Activated CD8-positive, alpha-beta memory T cell treated with anti-CD3 and anti-CD28 coated beads, Interleukin-2, amount 50 U/mL, for 48 hours (primary cell): ENCODE data around the gene STX11.

Source experiments
- DNase-seq: peaks from one replicate; pipeline ENCODE4 v3.0.0-alpha.2; 2020

STX11 gene

GRCh38 chr6:144143106-144143505 lies 7.2 kb upstream of the STX11 start:
- DNase-seq: no peak

GRCh38 chr6:144143878-144144277 lies 6.4 kb upstream of the STX11 start:
- DNase-seq: no peak

GRCh38 chr6:144144996-144145395 lies 5.3 kb upstream of the STX11 start:
- no peak for DNase-seq

GRCh38 chr6:144145541-144145940 lies 4.8 kb upstream of the STX11 start:
- no peak for DNase-seq

- DNase-seq: no peak
Measured at GRCh38 chr6:144148886-144149285, 1.4 kb upstream of the STX11 start.

DNA sequence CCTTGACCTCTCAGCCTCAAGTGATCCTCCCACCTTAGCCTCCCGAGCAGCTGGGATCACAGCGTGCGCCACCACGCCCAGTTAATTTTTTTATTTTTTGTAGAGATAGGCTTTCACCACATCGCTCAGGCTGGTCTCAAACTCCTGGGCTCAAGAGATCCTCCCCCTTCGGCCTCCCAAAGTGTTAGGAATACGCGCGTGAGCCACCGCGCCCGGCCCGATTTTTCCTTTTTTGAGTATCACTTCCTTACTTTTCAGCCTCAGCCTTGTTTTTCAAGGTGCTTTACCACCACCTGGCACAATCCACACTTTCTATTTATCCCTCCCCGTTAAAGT lies 791 bp upstream of the STX11 start:
- no peak for DNase-seq

GRCh38 chr6:144150710-144151657 lies 667 bp downstream of the STX11 start:
- peak; percentile 72 for DNase-seq

- no peak for DNase-seq
Measured at GRCh38 chr6:144152334-144152900, 2.1 kb downstream of the STX11 start.

GRCh38 chr6:144153260-144153659 lies 2.9 kb downstream of the STX11 start:
- DNase-seq: no peak

DNA sequence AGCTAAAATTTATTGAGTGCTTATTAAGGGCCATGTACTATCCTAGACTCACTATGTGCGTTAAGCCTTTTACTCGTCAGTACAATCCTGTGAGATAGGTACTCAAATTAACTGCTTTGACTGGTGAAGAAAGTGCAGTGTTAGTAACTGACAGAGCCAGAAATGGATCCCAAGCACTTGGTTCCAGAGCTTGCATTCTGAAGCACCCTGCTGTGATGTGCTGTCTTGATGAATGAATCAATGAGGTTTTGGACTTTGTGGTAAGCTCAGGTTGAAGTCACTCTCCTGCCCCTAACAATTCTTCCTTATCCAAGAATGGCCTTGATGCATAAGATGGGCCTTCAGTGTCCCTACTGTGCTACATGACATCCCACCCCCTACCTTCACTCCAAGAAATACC lies 3.7 kb downstream of the STX11 start:
- DNase-seq: no peak

DNA sequence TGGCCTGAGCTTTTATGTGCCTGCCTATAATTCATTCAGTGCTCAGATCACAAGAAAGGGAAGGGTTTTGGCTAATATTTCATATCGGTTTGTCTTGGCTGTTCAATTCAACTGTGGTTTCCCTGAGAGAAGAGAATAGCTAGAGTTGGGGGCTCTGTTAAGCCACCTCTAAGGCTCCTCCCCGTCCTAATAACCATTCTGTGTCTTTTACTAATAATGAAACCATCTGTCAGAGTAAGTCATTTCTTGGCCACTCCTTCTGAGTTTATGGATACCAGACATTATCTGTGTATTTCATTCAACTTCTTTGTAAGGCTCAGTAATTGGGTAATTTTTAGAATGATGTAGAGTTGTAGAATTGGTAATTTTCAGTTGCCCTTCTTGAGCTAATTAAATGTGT lies 5.2 kb downstream of the STX11 start:
- DNase-seq: no peak

DNA sequence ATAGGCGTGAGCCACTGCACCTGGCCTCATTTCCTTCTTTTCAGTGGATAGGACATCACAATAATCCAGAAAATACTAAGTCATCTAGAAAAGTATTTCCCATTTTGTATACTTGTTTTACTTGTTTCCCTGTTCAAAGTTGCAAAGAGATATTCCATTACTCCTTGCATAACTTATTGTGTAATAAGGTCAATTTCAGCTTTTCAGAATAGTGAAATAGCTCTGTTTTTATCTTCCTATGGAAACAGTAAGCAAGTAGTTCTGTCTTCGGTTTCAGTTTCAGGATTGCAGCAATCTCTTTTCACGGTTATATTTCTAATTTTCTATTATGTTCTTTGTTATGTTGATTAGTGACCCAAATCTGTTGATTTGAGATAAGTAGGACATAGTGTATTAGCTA lies 6.0 kb downstream of the STX11 start:
- no peak for DNase-seq

GRCh38 chr6:144156991-144157390 lies 6.7 kb downstream of the STX11 start:
- no peak for DNase-seq

GRCh38 chr6:144158133-144158532 lies 7.8 kb downstream of the STX11 start:
- DNase-seq: no peak

DNA sequence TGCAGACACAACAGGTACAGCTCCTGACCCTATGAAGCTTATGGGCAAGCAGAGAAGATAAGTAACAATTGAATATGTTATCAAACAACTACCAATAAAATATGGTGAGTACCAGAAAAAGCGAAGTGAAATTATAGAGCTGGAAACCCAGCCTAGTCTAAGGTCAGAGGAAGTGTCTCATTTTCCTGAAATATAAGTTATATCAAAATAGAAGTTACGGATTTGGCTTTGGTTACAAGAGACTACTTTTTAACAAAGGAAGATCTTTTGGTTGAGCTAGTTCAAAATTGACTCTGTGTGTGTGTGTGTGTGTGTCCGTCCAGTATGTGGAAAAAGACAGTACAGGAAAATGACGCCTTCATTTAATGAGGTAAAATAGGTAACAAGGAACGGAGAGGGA lies 8.9 kb downstream of the STX11 start:
- DNase-seq: no peak

GRCh38 chr6:144159742-144160141 lies 9.4 kb downstream of the STX11 start:
- no peak for DNase-seq

DNA sequence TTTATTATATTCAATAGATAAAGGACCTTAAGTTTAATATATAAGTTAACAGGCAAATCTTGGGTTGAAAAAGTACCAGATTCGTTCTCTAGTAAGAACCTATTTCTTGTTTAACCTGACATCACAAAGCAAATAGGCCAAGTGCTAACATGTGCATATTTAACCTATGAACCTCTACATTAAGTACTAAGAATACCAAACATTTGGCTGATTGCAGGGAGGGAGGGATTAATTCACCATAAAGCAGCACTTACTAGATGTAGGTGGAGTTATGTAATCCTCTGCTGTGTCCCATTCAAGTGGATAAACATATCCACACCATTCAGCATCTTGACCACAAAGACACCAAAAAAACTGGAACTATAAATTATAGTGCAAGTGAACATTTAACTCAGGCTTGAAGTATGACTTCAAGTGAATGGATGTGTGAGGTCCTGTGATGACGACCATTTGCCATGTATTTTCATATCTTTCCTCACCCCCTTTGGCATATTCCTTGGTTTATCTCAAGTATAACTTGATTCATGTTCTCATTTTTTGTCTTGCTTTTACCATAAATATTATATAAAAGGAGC lies 10.2 kb downstream of the STX11 start:
- no peak for DNase-seq

GRCh38 chr6:144161975-144162374 lies 11.7 kb downstream of the STX11 start:
- no peak for DNase-seq

DNA sequence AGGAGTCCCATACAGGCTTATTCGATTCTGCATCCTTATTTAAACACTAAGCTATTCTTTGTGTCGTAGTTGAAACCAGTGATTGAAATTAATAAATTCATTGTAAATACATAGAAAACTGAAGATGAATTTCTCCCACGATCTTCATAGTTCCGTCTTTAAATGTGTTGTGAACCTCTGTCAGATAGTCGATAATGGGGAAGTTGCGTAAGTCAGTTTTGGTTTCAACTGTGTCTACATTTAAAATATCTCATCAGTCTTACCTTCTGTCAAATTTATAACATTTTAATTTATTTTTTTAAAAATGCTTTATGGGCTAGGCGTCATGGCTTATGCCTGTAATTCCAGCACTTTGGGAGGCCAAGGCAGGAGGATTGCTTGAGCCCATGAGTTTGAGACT lies 12.7 kb downstream of the STX11 start:
- no peak for DNase-seq

DNA sequence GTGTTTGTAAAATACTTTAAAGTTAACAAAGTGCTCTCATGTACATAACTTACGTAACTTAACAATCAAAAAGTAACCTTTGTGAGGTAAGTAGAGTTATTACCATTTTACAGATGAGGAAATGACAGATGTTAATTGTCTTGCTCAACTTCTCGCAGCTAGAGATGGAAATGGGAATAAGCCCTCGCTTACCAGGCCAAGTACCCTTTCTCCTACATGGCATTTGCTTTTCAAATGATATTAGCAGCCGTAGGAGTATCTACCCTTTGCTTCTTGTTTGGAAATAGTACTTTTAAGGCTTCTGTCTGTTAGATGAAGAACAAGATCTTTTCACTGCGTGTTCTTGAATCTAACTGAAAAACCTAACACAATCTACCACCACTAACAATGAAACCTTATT lies 15.5 kb downstream of the STX11 start:
- no peak for DNase-seq

- DNase-seq: no peak
Measured at GRCh38 chr6:144170044-144170443, 19.7 kb downstream of the STX11 start.

DNA sequence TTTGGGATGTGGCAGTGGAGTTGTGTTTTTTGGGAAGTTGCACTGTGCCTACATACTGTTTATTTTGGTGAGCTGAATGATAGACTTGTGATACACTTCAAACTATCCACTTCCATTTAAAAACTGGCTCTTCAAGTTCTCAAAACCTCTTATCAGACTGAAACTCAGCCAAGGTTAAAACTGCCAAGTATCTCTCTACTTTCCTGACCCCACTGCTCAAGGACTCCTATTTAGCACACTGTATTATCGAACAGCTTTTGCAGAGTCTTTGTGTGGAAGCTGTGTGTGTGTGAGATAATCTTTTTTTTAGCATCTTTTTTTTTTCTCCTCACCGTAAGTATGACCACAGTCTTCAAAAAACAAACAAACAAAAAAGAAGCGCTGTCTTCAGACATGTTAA lies 21.1 kb downstream of the STX11 start:
- DNase-seq: no peak

DNA sequence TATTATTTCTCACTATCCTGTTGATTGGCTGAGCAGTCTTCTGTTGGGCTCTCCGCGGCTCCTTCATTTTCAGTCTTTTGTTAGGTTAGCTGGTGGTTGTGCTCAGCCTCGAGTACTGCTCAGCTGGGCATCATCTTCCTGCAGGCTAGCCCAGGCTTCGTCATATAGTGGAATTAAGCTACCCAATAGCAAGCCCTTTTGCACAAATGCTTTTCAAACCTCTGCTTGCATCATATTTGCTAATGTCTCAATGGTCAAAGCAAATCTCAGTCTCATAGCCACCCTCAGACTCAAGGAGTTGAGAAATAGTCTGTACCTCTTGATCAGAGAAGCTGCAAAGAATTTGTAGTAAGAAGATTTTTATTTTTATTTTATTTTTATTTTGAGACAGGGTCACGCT lies 23.7 kb downstream of the STX11 start:
- no peak for DNase-seq

GRCh38 chr6:144176043-144176442 lies 25.7 kb downstream of the STX11 start:
- no peak for DNase-seq
